HG02981 (cell line): ENCODE measurements around the gene PEX7.
"Not testable (repeated sequence)": the region's sequence is repeated elsewhere in the genome, so short reads cannot be mapped to it uniquely, and the experiment has no call there.

ENCODE experiments used
- ATAC-seq: cut with Tn5 transposase; IDR thresholded peaks from one replicate; pipeline ENCODE4 v1.9.1; 2021; ENCODE audit warnings: mild to moderate bottlenecking, moderate library complexity; ENCODE audit not compliant: unreplicated experiment

Gene PEX7

DNA sequence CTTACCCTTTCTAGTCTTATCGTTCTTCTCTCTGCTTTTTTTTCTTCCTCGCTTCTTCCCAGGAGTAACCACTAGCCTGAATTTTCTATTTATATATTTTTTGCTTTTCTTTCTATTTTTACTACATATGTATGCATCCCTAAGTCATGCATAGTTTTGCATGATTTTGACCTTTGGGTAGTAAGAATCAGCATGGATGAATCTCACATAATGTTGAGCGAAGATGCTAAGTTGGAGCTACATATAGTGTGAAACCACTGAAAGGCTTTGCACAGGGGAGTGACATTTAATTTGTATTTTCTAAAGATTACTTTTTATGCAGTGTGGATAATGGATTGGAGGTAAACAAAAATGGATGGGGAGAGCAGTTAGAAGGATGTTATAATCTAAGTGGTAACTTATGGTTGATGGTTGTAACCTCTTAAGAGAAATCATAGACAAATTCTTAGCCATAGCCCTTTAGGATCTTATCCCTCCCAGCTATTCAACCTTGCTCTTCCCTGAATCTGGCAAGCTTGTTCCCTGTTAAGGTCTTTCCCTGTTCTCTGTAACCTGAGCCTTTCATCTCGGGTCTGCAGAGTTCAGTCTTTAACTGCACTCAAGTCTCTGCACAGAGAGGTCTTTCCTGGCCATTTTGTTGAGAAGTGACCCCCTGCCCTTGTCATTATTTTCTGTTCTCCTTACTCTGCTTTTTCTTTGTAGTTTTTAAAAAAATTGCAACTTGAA is 18.0 kb downstream of the PEX7 start:
- no peak for ATAC-seq

DNA sequence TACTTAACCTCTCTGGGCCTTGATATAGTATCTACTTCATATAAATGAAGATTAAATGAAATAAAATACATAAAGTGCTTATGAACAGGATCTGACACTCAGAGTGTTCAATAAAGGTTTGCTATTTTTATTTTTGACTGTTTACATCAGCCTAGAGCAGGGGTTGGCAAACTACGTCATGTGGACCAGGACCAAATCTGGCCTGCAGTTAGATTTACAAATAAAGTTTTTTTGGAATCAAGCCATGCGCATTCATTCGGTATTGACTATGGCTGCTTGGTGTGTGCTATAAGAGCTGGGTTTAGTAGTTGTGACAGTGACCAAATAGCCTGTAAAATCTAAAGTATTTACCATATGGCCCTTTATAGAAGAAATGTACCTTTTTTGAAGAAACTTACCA is 20.8 kb downstream of the PEX7 start:
- ATAC-seq: no peak

DNA sequence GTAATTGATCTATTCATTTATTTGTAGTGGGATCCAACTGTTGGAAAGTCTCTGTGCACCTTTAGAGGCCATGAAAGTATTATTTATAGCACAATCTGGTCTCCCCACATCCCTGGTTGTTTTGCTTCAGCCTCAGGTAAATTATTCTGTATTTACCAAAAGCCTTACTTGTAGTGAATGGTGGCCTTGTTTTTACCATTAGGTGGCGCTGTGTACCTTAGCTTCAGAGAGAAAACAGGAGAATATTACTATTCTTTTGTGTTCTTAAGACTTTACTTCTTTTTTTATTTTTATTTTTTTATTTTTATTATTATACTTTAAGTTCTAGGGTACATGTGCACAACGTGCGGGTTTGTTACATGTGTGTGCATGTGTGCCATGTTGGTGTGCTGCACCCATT is 23.7 kb downstream of the PEX7 start:
- no peak for ATAC-seq

DNA sequence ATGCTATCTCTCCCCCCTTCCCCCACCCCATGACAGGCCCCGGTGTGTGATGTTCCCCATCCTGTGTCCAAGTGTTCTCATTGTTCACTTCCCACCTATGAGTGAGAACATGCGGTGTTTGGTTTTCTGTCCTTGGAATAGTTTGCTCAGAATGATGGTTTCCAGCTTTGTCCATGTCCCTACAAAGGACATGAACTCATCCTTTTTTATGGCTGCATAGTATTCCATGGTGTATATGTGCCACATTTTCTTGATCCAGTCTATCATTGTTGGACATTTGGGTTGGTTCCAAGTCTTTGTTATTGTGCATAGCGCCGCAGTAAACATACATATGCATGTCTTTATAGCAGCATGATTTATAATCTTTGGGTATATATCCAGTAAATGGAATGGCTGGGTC is 24.1 kb downstream of the PEX7 start:
- not testable (repeated sequence) for ATAC-seq

DNA sequence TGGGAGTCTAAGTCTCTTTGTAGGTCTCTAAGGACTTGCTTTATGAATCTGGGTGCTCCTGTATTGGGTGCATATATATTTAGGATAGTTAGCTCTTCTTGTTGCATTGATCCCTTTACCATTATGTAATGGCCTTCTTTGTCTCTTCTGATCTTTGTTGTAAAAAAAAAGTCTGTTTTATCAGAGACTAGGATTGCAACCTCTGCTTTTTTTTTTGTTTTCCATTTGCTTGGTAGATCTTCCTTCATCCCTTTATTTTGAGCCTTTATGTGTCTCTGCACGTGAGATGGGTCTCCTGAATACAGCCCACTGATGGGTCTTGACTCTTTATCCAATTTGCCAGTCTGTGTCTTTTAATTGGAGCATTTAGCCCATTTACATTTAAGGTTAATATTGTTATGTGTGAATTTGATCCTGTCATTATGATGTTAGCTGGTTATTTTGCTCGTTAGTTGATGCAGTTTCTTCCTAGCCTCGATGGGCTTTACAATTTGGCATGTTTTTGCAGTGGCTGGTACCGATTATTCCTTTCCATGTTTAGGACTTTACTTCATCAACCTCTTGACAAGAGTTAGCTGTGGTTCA is 27.7 kb downstream of the PEX7 start:
- not testable (repeated sequence) for ATAC-seq

DNA sequence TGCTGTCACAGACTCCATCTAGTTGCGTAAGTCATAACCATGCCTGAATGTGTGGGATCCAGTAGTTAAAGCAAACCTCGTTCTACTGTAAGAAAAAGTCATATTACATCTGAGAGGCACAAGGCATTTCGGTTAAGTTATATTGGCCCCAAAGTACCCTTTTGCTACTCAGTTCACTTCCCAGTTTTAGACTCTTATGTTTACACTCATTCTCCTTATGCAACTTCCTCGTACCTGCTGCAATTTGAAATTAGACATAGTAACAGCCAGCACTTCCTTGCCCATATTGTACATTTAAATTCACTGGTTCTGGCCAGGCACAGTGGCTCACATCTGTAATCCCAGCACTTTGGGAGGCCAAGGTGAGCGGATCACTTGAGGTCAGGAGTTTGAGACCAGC is 37.0 kb downstream of the PEX7 start:
- no peak for ATAC-seq

DNA sequence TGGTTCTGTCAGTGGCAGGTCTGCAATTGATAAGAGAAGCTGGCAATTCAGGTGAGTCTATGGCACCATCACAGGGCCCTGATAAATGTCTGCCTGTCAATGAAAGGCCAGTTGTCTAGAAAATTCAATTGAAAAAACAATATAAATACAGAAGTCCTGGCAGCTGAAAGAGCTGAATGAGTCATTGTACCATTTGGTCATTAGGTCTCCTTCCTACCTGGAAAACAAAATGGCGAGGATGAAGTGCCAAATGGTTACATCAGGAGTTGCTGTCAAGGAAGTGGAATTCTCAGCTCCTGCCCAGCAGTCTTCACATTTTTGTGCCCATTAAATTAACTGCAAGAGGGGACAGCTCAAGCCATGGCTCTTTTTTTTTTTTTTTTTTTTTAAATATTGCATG is 37.7 kb downstream of the PEX7 start:
- no peak for ATAC-seq

DNA sequence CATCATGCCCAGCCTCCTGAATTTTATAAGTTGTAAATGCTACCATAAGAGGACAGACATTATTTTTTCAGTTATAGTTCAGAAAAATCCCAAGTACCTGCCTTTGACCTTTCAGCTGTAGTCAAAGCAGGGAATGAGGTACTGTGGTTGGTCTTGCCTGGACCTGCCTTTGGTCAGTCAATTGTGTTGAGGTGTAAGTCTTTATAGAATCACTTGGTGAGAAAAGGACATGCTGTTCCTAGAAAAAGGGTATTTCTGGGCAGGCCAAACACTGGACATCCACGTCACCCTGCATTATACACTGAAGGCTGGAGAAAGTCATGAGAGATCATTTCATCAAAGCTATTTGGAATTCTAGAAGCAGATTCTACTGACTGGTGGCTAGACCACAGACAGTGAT is 40.3 kb downstream of the PEX7 start:
- no peak for ATAC-seq

DNA sequence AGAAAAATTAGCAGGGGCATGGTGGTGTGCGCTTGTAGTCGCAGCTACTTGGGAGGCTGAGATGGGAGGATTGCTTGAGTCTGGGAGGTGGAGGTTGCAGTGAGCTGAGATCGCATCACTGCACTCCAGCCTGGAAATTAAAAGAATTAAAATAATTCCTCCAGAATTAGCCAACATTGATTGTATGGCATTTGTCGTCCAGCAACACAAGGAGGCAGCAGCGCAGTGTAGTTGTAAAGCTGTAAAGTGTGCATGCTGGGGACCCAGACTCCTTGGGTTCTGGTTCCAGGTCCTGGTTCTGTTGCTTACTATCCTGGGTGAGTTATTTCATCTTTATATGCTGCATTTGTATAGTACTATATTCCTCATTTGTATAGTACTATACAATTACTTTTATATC is 41.4 kb downstream of the PEX7 start:
- no peak for ATAC-seq

DNA sequence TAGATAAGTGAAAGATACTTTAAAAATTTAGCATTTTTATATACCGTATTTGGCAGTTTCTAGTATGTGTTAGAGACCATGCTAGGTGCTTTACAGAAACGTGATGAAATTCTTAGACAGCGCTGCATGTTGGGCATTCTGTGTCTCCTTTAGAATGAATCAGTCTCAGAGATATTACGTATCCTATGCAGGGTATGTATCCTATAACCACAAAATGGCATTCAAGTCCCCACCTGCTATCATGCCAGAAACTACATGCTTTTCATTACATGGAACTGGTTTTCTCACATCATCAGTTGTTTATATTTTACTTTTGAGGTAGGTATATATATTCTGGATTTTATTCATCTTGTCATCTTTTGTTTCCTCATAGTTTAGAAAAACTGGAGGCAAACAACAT is 42.3 kb downstream of the PEX7 start:
- ATAC-seq: no peak

DNA sequence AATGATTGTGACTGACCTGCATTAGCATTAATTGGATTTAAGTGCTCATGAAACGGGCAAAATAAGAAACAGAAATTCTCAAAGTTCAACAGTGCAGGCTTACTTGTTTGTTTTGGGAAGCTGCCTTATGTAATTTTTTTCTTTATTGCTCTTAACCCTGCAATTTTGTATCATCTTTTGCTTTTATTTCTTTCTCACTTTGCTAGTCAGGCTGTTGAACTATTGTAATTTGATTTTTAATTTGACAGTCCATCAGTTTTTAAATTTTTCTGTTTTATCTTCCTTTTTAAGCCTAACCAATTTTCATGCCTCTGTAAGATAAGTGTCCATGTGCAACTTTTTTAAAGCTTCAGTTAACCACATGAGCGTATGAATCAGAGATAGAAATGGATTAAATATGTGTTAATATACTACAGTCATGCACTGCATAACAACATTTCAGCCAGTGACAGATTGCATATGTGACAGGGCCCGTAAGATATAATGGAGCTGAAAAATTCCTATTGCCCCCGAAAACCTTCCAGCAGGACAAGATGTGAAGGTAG is 44.6 kb downstream of the PEX7 start:
- no peak for ATAC-seq

DNA sequence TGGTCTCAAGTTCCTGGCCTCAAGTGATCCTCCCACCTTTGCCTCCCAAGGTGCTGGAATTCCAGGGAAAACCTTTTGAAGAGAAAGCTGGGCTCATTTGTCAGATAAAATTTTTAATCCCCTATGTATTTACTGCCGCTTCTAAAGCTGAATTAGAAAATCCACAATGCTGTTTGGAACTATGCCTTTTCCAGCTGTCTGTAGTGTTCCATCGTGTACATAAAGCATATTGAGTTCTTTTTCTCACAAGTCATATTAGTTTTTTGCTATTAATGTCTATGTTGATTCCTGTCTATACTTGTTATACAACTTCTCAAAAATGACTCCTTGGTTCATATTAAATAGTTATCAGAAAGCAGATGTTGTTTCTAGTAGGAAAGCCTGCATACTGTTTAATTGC is 47.1 kb downstream of the PEX7 start:
- ATAC-seq: no peak

DNA sequence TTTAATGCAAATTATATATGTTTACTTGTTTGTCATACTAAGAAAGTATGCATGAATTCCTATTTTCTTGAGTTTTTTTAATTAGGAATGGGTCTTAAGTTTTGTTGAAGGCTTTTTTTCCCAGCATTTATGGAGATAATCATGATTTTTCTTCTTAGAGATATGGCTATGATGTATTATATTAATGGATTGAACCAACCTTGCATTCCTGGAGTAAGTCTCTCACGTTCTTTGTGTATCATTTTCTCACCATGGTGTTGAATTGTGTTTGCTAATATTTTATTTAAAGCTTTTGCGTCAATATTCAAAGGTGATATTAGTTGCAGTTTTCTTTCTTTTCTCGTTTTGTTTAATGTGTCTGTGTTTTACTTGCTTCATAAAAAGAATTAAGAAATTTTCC is 51.4 kb downstream of the PEX7 start:
- no peak for ATAC-seq

DNA sequence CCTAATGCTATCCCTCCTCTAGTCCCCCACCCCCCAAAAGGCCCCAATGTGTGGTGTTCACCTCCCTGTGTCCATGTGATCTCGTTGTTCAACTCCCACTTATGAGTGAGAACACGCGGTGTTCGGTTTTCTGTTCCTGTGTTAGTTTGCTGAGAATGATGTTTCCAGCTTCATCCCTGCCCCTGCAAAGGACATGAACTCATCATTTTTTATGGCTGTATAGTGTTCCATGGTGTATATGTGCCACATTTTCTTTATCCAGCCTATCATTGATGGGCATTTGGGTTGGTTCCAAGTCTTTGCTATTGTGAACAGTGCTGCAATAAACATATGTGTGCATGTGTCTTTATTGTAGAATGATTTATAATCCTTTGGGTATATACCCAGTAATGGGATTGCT is 54.1 kb downstream of the PEX7 start:
- not testable (repeated sequence) for ATAC-seq

DNA sequence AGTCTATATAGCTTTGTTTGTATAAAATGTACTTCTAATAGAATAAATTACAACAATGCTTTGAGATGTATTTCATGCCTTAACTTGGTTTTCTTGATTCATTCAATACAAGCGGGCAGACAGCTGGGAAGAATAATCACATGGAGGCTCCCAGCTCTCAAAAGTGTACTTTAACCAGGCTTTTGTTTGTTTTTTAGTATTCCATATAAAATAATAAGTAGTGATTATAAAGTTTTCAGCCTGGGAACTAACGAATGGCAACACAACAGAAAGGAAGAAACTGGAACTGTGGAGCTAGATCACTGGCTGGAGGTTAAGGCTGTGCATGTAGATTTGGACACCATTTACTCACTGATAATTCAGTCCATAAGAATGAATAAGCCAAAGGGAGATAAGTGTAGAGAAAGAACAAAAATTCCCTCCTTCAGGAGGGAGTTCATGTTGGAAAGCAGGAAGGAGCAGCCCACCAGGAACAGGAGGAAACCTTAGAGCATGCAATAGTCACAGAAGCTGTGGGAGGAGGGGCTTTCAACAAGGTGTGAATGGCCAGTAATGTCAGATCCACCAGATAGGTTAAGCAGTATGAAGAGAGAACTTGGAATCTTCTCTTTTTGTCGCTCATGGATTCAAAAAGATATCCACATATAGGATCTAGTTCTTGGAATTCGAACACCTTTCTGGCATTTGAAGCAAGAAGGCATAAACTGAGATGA is 58.5 kb downstream of the PEX7 start:
- no peak for ATAC-seq

DNA sequence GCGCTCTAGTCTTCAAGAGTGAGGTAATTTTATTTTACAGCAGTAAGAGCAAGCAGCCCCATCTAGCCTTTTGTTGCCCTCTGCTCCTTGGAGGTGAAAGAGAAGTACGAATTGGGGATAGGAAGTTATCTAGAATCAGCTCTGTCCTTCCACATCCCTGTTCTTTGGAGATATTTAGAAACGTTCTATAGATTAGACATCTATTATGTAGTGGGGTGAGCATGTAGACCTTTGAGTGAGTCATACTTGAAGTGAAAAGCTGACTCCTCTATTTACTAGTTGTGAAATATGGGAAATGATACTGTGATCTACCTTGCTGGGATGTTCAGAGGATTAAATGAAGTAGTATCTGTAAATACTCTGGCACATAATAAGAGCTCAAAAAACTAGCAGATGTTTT is 63.7 kb downstream of the PEX7 start:
- ATAC-seq: no peak

DNA sequence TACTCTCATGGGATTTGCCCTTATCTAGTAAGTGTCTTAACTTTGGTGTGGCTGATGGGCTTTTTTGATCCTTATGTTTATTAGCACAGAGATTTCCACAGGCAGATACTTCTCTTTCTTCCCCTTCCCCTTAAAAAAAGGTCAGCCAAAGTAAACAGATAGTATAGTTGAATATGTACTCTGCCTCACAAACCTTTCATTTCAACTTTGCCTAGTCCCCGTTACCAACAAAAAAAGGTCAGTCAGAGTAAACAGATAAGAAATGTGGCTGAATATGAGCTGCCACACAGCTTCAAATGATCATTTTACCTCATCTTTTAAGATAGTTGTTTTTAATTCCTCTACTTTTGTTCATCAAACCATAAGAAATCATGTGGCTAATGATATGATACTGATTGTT is 65.6 kb downstream of the PEX7 start:
- ATAC-seq: no peak

DNA sequence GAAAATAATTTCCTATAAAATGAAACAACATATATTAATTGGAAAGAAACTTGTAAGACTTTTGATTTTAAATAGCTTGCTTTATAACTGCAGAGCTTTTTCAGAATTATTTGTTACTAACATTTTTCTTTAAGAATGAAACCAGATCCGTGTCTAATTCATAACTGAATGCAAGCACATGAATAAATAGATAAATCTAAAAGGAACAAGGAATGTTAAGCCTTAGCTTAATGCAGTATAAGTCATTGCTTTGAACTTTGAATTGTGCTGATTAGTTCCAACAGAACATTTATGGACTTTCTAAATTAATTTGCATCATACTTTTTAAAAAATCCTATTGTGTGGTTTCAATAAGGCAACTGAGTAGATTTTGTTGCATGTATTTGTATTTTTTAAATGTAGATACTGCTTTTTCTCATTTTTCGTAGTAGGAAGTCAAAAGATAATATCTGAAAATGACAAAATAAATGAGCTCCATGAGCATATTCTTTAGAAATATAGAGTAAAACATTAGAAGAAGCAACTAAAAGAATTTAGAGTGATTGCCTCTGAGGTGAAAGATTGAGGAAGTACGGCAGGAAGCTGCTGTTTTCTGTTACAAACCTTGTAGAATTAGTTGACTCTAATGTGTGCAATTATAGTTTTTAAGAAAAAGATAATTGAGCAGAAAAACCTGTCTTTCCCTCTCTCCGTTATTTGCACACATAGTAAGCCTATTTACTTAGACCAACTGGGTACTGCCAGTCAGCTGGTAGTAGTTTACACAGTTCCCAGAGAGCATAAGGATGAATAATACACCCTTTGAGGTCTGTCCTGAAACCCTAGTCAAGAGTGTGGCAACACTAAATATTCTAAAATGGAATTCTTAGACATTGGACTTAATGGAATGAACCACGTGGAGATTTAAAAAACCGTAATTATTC is 67.1 kb downstream of the PEX7 start:
- no peak for ATAC-seq

DNA sequence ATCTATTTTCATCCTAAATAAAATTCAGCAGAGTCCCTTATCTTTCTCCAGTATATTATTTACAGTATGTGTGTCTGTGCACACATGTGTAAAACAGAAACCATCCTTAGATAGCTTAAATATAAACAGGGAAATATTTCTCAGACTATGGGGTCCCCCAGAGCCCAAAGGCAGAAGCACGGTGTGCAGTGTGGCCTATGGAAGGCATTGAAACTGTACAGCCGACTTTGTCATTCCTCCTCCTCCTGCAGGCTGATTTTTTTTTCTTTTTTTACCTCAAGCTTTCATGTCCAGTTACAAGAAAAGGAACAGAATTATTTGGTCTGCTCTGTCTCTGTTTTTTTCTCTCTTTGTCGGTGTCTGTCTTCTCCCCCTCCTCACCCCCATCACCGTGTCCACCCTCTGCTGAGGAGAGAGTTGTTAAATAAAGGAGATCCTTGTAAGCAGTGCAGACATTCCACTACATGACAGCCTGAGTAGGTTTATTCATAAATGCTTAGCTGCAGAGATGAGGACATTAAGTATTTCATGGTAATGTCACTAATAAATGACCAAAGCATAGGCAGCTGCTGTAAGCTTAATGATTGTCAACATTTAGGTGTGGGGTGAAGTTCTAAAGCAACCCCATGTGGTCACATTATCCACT is 67.9 kb downstream of the PEX7 start:
- no peak for ATAC-seq

DNA sequence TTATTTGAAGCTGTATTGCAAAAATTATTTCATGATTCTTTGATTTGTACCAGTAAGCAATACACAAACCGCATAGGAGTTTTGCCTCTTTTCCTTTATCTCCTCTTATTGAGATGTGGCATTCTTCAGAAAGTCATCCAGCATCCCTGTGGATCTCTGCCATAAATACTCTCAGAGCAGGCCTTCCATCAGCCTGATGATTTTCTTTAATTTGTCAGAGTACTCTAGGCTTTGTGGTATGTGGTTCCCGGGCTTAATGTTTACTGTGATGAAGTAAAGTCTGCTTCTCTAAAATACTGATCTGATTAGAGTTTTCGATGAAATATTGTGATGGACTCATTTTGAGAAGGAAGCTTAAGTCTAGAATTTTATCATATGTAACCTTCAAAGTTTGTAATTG is 68.6 kb downstream of the PEX7 start:
- no peak for ATAC-seq

DNA sequence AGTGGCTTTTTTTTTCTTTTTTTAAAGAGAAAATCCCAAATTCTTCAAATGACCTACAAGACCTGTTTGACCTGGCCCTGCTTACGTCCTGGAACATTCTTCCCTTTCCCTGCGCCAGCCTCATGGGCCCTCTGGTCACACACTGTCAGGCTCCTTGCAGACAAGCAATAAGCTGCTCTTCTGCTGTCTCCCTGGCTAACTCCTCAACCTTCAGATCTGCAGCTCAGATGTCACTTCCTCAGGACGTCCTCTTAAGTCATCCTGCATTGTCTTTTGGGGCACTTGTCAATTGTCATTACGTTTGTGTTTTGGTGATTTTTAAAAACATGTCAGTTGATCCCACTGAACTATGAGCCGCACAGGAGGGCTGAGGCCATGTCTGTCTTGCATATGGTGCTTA is 70.8 kb downstream of the PEX7 start:
- no peak for ATAC-seq
